Measurements from ENCODE around the gene PTPN1. TPM values are rescaled to one million over a fixed set of nuclear protein-coding genes. Genes with fewer than 3 reads are reported as not detected.

Gene PTPN1
- 33.9 to 38.2 TPM (median 37.0 TPM) in 5 replicates for total RNA-seq (2022; extraction: Qiagen RNA extraction; ENCODE audit: low read depth)

DNA sequence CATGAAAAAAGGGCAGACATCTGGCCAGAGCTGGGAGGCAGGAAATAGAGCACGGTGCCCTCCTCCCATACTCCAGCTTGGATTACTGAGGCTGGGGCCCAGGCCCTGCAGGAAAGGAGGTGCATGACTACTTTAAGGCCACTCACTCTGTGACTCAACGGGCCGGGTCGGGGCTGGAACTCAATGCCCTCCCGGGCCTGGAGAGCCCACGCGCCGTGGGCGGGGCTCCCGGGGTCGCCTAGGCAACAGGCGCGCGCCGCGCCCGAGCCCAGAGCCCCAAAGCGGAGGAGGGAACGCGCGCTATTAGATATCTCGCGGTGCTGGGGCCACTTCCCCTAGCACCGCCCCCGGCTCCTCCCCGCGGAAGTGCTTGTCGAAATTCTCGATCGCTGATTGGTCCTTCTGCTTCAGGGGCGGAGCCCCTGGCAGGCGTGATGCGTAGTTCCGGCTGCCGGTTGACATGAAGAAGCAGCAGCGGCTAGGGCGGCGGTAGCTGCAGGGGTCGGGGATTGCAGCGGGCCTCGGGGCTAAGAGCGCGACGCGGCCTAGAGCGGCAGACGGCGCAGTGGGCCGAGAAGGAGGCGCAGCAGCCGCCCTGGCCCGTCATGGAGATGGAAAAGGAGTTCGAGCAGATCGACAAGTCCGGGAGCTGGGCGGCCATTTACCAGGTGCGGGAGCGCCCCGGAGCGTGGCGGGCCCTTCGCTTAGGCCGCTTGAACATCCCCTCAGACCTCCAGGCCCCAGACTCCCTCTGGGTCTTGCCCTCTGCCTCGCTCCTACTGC, at the start of gene PTPN1:
Gene PTPN1 (plus strand): TSS at position 461 of the 783 bp plus-strand sequence. CDS start 145 bp downstream, at position 606.

Other genes with a start within 250 kb of the PTPN1 start
- gene RIPOR3, start 181.2 kb downstream of the PTPN1 start, total RNA-seq (2022; extraction: Qiagen RNA extraction; ENCODE audit: low read depth) = 0.06 TPM in 1 of 5 replicates, not detected in the others
- gene PARD6B, start 221.2 kb downstream of the PTPN1 start, total RNA-seq (2022; extraction: Qiagen RNA extraction; ENCODE audit: low read depth) = 2.7 to 4.6 TPM (median 3.1 TPM) in 5 replicates

Measured in A549 treated with DMSO at 1 μM for 4 hours (cell line).